HG02571 (cell line): ENCODE data around the gene TOP2A.
"Not testable (repeated sequence)": the region's sequence is repeated elsewhere in the genome, so short reads cannot be mapped to it uniquely, and the experiment has no call there.

ENCODE experiments used
- ATAC-seq: cut with Tn5 transposase; IDR thresholded peaks from one replicate; pipeline ENCODE4 v1.9.1; 2021; ENCODE audit warnings: mild to moderate bottlenecking, moderate library complexity; ENCODE audit not compliant: unreplicated experiment

Gene TOP2A

GRCh38 chr17:40432864-40433528, 15.3 kb upstream of the TOP2A start:
- no peak for ATAC-seq

GRCh38 chr17:40431231-40431602, 13.5 kb upstream of the TOP2A start:
- ATAC-seq: no peak

GRCh38 chr17:40430272-40431230, 12.9 kb upstream of the TOP2A start:
- no peak for ATAC-seq

- ATAC-seq: no peak
Measured at GRCh38 chr17:40427002-40427491, 9.4 kb upstream of the TOP2A start.

- ATAC-seq: no peak
Measured at GRCh38 chr17:40425741-40426140, 8.0 kb upstream of the TOP2A start.

- ATAC-seq: no peak
Measured at GRCh38 chr17:40422990-40423633, 5.4 kb upstream of the TOP2A start.

GRCh38 chr17:40419559-40420331, 2.0 kb upstream of the TOP2A start:
- no peak for ATAC-seq

GRCh38 chr17:40418428-40418706, 671 bp upstream of the TOP2A start:
- ATAC-seq: no peak

- ATAC-seq: no peak
Measured at GRCh38 chr17:40417258-40417608, 463 bp downstream of the TOP2A start.

- no peak for ATAC-seq
Measured at GRCh38 chr17:40416671-40417070, 1.0 kb downstream of the TOP2A start.

GRCh38 chr17:40415390-40415789, 2.3 kb downstream of the TOP2A start:
- ATAC-seq: no peak

GRCh38 chr17:40414312-40414711, 3.4 kb downstream of the TOP2A start:
- not testable (repeated sequence) for ATAC-seq

GRCh38 chr17:40412880-40413279, 4.8 kb downstream of the TOP2A start:
- no peak for ATAC-seq

GRCh38 chr17:40411821-40412220, 5.9 kb downstream of the TOP2A start:
- no peak for ATAC-seq

GRCh38 chr17:40410082-40410481, 7.6 kb downstream of the TOP2A start:
- no peak for ATAC-seq

- not testable (repeated sequence) for ATAC-seq
Measured at GRCh38 chr17:40409540-40409939, 8.2 kb downstream of the TOP2A start.

GRCh38 chr17:40407460-40407859, 10.2 kb downstream of the TOP2A start:
- no peak for ATAC-seq

- no peak for ATAC-seq
Measured at GRCh38 chr17:40404003-40404402, 13.7 kb downstream of the TOP2A start.

GRCh38 chr17:40402668-40403067, 15.0 kb downstream of the TOP2A start:
- ATAC-seq: no peak

GRCh38 chr17:40399185-40399584, 18.5 kb downstream of the TOP2A start:
- ATAC-seq: no peak

- not testable (repeated sequence) for ATAC-seq
Measured at GRCh38 chr17:40386555-40386954, 31.1 kb downstream of the TOP2A start.
